Lung (tissue), 12 donors: ENCODE results near the gene NIF3L1. TPM values are rescaled to one million over a fixed set of nuclear protein-coding genes. Genes with fewer than 3 reads are reported as not detected.

ENCODE experiments used
- ATAC-seq: fragments of 200-7000 bp; cut with Tn5 transposase; one replicate; pipeline ENCODE4 v1.9.1; 2020; ENCODE audit warnings: moderate number of reproducible peaks; ENCODE audit not compliant: insufficient read depth, low FRiP score
- DNase-seq, 3 donors: peaks; one replicate each; pipeline ENCODE4 v3.0.0-alpha.2; 2013 to 2017
- H3K27ac ChIP-seq, 2 donors: one replicate each; pipeline ENCODE4 v1.5.1; 2013; ENCODE audit warnings: mild to moderate bottlenecking in 2 of 2, moderate library complexity in 2 of 2, control low read depth in 1 of 2, inconsistent platforms in 1 of 2, low read depth in 1 of 2, low read length in 1 of 2
- H3K27me3 ChIP-seq, 3 donors: one replicate each; pipeline ENCODE4 v1.5.1; 2013; ENCODE audit warnings: low read length in 2 of 3; ENCODE audit not compliant: control insufficient read depth in 3 of 3, insufficient read depth in 3 of 3
- H3K36me3 ChIP-seq, 4 donors: one replicate each; pipeline ENCODE4 v1.5.1; 2013; ENCODE audit warnings: low read length in 4 of 4, mild to moderate bottlenecking in 1 of 4, moderate library complexity in 1 of 4; ENCODE audit not compliant: control insufficient read depth in 4 of 4, insufficient read depth in 4 of 4
- H3K4me1 ChIP-seq, 5 donors: one replicate each; pipeline ENCODE4 v1.5.1; 2013; ENCODE audit warnings: low read length in 5 of 5, mild to moderate bottlenecking in 2 of 5, moderate library complexity in 1 of 5; ENCODE audit not compliant: control insufficient read depth in 5 of 5, insufficient read depth in 5 of 5
- H3K4me3 ChIP-seq: one replicate; pipeline ENCODE4 v1.5.1; 2013; ENCODE audit warnings: mild to moderate bottlenecking, control low read depth, moderate library complexity
- H3K9ac ChIP-seq, 2 donors: one replicate each; pipeline ENCODE4 v1.5.1; 2013; ENCODE audit warnings: low read length in 2 of 2, control low read depth in 1 of 2; ENCODE audit not compliant: insufficient read depth in 1 of 2
- H3K9me3 ChIP-seq, 4 donors: one replicate each; pipeline ENCODE4 v1.5.1; 2013; ENCODE audit warnings: low read length in 3 of 4, mild to moderate bottlenecking in 1 of 4, moderate library complexity in 1 of 4; ENCODE audit not compliant: control insufficient read depth in 4 of 4, insufficient read depth in 3 of 4
- CTCF ChIP-seq: IDR thresholded peaks from 2 replicates; pipeline ENCODE4 v1.5.1; 2012; ENCODE audit warnings: mild to moderate bottlenecking; ENCODE audit errors: control extremely low read depth, extremely low read depth
- WGBS, 2 donors: extraction: QIAGEN DNeasy Blood & Tissue Kit; methylation state at CpG; one replicate each; pipeline ENCODE4 v1.1.7; 2013; 5-methylcytosine and 5-hydroxymethylcytosine counted together
- polyA plus RNA-seq, 2 donors: library from polyadenylated mRNA; stranded (reverse); fragments of 200-250 nt; gene quantifications; one replicate each; pipeline ENCODE4 v1.2.1, GENCODE V29; 2013
- total RNA-seq, 2 donors: library from RNA; depleted of rRNA in 1 of 2; stranded (reverse); fragments of >200 nt in 1 of 2; gene quantifications; one replicate each; pipeline ENCODE4 v1.2.1, GENCODE V29; 2014 to 2021
- donor health status: control.
- donor health status: control.
- donor health status: Bipolar disorder and iron deficiency.
- donor health status: healthy.
- donor health status: DM: yes; HTN: yes; CAD: no.

The NIF3L1 gene
- total and polyA plus RNA-seq, 4 donors = 15.8 to 23.5 (median 23.0) TPM

GRCh38 chr2:200850512-200851256, 38.5 kb upstream of the NIF3L1 start:
- ATAC-seq (no peak), DNase-seq (no peak)
- Histone ChIP-seq H3K27ac (no peak overlapping the region), H3K9ac (no peak overlapping the region), H3K36me3 (peaks cover 26 to 38% (median 35%) of the 10 kb centered on the region in 4 donors), H3K27me3 (no peaks in the 10 kb centered on the region), H3K4me1 (no peaks in the 10 kb centered on the region), H3K9me3 (no peaks in the 10 kb centered on the region), H3K4me3 (no peak overlapping the region)
- 88 to 90% methylated on average over 14 of the region's 14 CpGs for WGBS, 2 donors
- no peak for TF ChIP-seq CTCF

GRCh38 chr2:200851398-200852248, 37.5 kb upstream of the NIF3L1 start:
- 95% methylated on average over 6 of the region's 6 CpGs for WGBS, 2 donors
- Histone ChIP-seq H3K4me3 (no peak overlapping the region), H3K27me3 (no peaks in the 10 kb centered on the region), H3K4me1 (no peaks in the 10 kb centered on the region), H3K9me3 (no peaks in the 10 kb centered on the region), H3K27ac (no peak overlapping the region), H3K9ac (no peak overlapping the region), H3K36me3 (peaks cover 30 to 47% (median 42%) of the 10 kb centered on the region in 4 donors)
- TF ChIP-seq CTCF = no peak
- ATAC-seq (no peak), DNase-seq (no peak)

- TF ChIP-seq CTCF = no peak
- no peak overlapping the region for H3K9ac ChIP-seq
- no peak for ATAC-seq
- no peak overlapping the region for H3K27ac ChIP-seq
- DNase-seq = no peak
- H3K9me3 ChIP-seq = no peaks in the 10 kb centered on the region
- H3K27me3 ChIP-seq = no peaks in the 10 kb centered on the region
- 98% methylated on average over 2 of the region's 2 CpGs for WGBS, 2 donors
- H3K4me1 ChIP-seq = peaks cover 0 to under 1% (median 0%) of the 10 kb centered on the region in 5 donors
- H3K4me3 ChIP-seq = no peak overlapping the region
- peaks cover 33 to 56% (median 52%) of the 10 kb centered on the region in 4 donors for H3K36me3 ChIP-seq
Observed at GRCh38 chr2:200852605-200853004, 36.6 kb upstream of the NIF3L1 start.
